GM06990 (cell line): ENCODE measurements around the gene CLASP1.

ENCODE experiments used
- DNase-seq: peaks from one replicate; pipeline ENCODE4 v3.0.0-alpha.2; 2011; ENCODE audit not compliant: insufficient read length; ENCODE audit errors: extremely low read depth
- H3K27me3 ChIP-seq: replicated peaks from 2 replicates; pipeline ENCODE4 v1.6.0; 2011; ENCODE audit warnings: low read length; ENCODE audit not compliant: control insufficient read depth, insufficient read depth
- H3K36me3 ChIP-seq: 2 replicates; pipeline ENCODE4 v1.5.1; 2011; ENCODE audit warnings: low read length; ENCODE audit not compliant: control insufficient read depth, insufficient read depth
- H3K4me3 ChIP-seq: replicated peaks from 2 replicates; pipeline ENCODE4 v1.5.1; 2011; ENCODE audit warnings: low read depth, mild to moderate bottlenecking, control low read depth, low read length
- CTCF ChIP-seq: IDR thresholded peaks from 2 replicates; pipeline ENCODE4 v1.5.1; 2011; ENCODE audit warnings: low read length, control low read depth, mild to moderate bottlenecking, inconsistent platforms; ENCODE audit not compliant: insufficient read depth, poor library complexity, severe bottlenecking

CLASP1 gene

GRCh38 chr2:121469356-121469755, 179.9 kb downstream of the CLASP1 start:
- DNase-seq = no peak
- Histone ChIP-seq H3K36me3 (peaks cover 12% of the 10 kb centered on the region), H3K27me3 (no peaks in the 10 kb centered on the region), H3K4me3 (no peak overlapping the region)
- TF ChIP-seq CTCF = no peak

- Histone ChIP-seq H3K36me3 (peaks cover 12% of the 10 kb centered on the region), H3K27me3 (no peaks in the 10 kb centered on the region), H3K4me3 (no peak overlapping the region)
- TF ChIP-seq CTCF = no peak
- DNase-seq = no peak
Measured at GRCh38 chr2:121468936-121469335, 180.3 kb downstream of the CLASP1 start.

GRCh38 chr2:121459291-121459690, 190.0 kb downstream of the CLASP1 start:
- no peaks in the 10 kb centered on the region for H3K27me3 ChIP-seq
- DNase-seq = no peak
- peaks cover 11% of the 10 kb centered on the region for H3K36me3 ChIP-seq
- no peak for TF ChIP-seq CTCF
- H3K4me3 ChIP-seq = no peak overlapping the region

GRCh38 chr2:121456325-121456724, 192.9 kb downstream of the CLASP1 start:
- Histone ChIP-seq H3K4me3 (no peak overlapping the region), H3K36me3 (peaks cover 9% of the 10 kb centered on the region), H3K27me3 (no peaks in the 10 kb centered on the region)
- TF ChIP-seq CTCF = no peak
- DNase-seq = no peak

GRCh38 chr2:121455446-121455845, 193.8 kb downstream of the CLASP1 start:
- Histone ChIP-seq H3K27me3 (no peaks in the 10 kb centered on the region), H3K4me3 (no peak overlapping the region), H3K36me3 (peaks cover 11% of the 10 kb centered on the region)
- TF ChIP-seq CTCF = no peak
- no peak for DNase-seq

GRCh38 chr2:121454549-121455090, 194.6 kb downstream of the CLASP1 start:
- DNase-seq = no peak
- H3K4me3 ChIP-seq = no peak overlapping the region
- no peak for TF ChIP-seq CTCF
- H3K27me3 ChIP-seq = no peaks in the 10 kb centered on the region
- peaks cover 9% of the 10 kb centered on the region for H3K36me3 ChIP-seq
